H9 (cell line): Measurements from ENCODE around the gene MACROD1. TPM values are rescaled to one million over a fixed set of nuclear protein-coding genes. Genes with fewer than 3 reads are reported as not detected.

Experiments
- DNase-seq: peaks from one replicate; pipeline ENCODE4 v3.0.0-alpha.2; 2017
- H2AFZ ChIP-seq: one replicate; pipeline ENCODE4 v1.6.1; 2013; ENCODE audit warnings: mild to moderate bottlenecking, low read length, control low read depth, moderate library complexity
- H2AK5ac ChIP-seq: 2 replicates; pipeline ENCODE4 v1.6.1; 2013; ENCODE audit warnings: low read length, control low read depth, mixed read lengths; ENCODE audit not compliant: insufficient read length
- H2BK120ac ChIP-seq: one replicate; pipeline ENCODE4 v1.6.1; 2013; ENCODE audit warnings: low read depth, mild to moderate bottlenecking, low read length, control low read depth, inconsistent platforms; ENCODE audit not compliant: poor library complexity, severe bottlenecking
- H2BK12ac ChIP-seq: 2 replicates; pipeline ENCODE4 v1.6.1; 2013; ENCODE audit warnings: low read length, control low read depth, mixed read lengths, low read depth; ENCODE audit not compliant: insufficient read length
- H2BK15ac ChIP-seq: 2 replicates; pipeline ENCODE4 v1.6.1; 2013; ENCODE audit warnings: low read depth, low read length, control low read depth
- H2BK20ac ChIP-seq: one replicate; pipeline ENCODE4 v1.6.1; 2013; ENCODE audit warnings: low read depth, mild to moderate bottlenecking, low read length, control low read depth, inconsistent platforms; ENCODE audit not compliant: poor library complexity, severe bottlenecking
- H2BK5ac ChIP-seq: 2 replicates; pipeline ENCODE4 v1.6.1; 2013; ENCODE audit warnings: low read length, control low read depth, mixed read lengths; ENCODE audit not compliant: insufficient read length
- H3K14ac ChIP-seq: 2 replicates; pipeline ENCODE4 v1.6.1; 2013; ENCODE audit warnings: low read length, control low read depth; ENCODE audit not compliant: insufficient read depth
- H3K18ac ChIP-seq: 2 replicates; pipeline ENCODE4 v1.6.1; 2013; ENCODE audit warnings: low read depth, mild to moderate bottlenecking, mixed read lengths, low read length, control low read depth; ENCODE audit not compliant: insufficient read length
- H3K23ac ChIP-seq: 2 replicates; pipeline ENCODE4 v1.6.1; 2013; ENCODE audit warnings: low read length, control low read depth, mixed read lengths, low read depth; ENCODE audit not compliant: insufficient read length
- H3K23me2 ChIP-seq: 2 replicates; pipeline ENCODE4 v1.6.1; 2013; ENCODE audit warnings: low read depth, mild to moderate bottlenecking, mixed read lengths, low read length, control low read depth; ENCODE audit not compliant: insufficient read length, poor library complexity, severe bottlenecking
- H3K27ac ChIP-seq: 2 replicates; pipeline ENCODE4 v1.5.1; 2013; ENCODE audit warnings: low read length, control low read depth, mixed read lengths, low read depth; ENCODE audit not compliant: insufficient read length
- H3K27me3 ChIP-seq: 2 replicates; pipeline ENCODE4 v1.6.1; 2013; ENCODE audit warnings: low read length, control low read depth, inconsistent platforms; ENCODE audit not compliant: insufficient read depth
- H3K4ac ChIP-seq: 2 replicates; pipeline ENCODE4 v1.6.1; 2013; ENCODE audit warnings: low read depth, mild to moderate bottlenecking, control low read depth, inconsistent platforms, low read length, moderate library complexity
- H3K4me1 ChIP-seq: 2 replicates; pipeline ENCODE4 v1.6.1; 2013; ENCODE audit warnings: low read length, control low read depth, inconsistent platforms; ENCODE audit not compliant: insufficient read depth
- H3K4me2 ChIP-seq: 2 replicates; pipeline ENCODE4 v1.6.1; 2013; ENCODE audit warnings: low read length, control low read depth, mixed read lengths; ENCODE audit not compliant: insufficient read length, insufficient read depth
- H3K56ac ChIP-seq: 2 replicates; pipeline ENCODE4 v1.6.1; 2013; ENCODE audit warnings: low read depth, mild to moderate bottlenecking, mixed read lengths, low read length, control low read depth; ENCODE audit not compliant: insufficient read length
- H3K79me1 ChIP-seq: 2 replicates; pipeline ENCODE4 v1.6.1; 2013; ENCODE audit warnings: low read depth, mild to moderate bottlenecking, moderate library complexity, low read length, control low read depth, inconsistent platforms; ENCODE audit not compliant: insufficient read depth, poor library complexity, severe bottlenecking
- H3K79me2 ChIP-seq: 2 replicates; pipeline ENCODE4 v1.6.1; 2013; ENCODE audit warnings: low read length, control low read depth, inconsistent platforms; ENCODE audit not compliant: insufficient read depth
- H3K9ac ChIP-seq: 2 replicates; pipeline ENCODE4 v1.6.1; 2013; ENCODE audit warnings: low read length, control low read depth, mixed read lengths; ENCODE audit not compliant: insufficient read length; ENCODE audit errors: extremely low read depth
- H3K9me3 ChIP-seq: one replicate; pipeline ENCODE4 v1.6.1; 2013; ENCODE audit warnings: low read depth, low read length, inconsistent platforms; ENCODE audit not compliant: control insufficient read depth
- H3T11ph ChIP-seq: one replicate; pipeline ENCODE4 v1.6.1; 2013; ENCODE audit warnings: mild to moderate bottlenecking, low read length, control low read depth, inconsistent platforms
- H4K20me1 ChIP-seq: one replicate; pipeline ENCODE4 v1.6.1; 2013; ENCODE audit not compliant: control insufficient read depth, insufficient read length, insufficient read depth
- H4K5ac ChIP-seq: 2 replicates; pipeline ENCODE4 v1.6.1; 2013; ENCODE audit warnings: low read depth, mild to moderate bottlenecking, mixed read lengths, low read length, control low read depth; ENCODE audit not compliant: insufficient read length
- H4K8ac ChIP-seq: replicated peaks from 2 replicates; pipeline ENCODE4 v1.6.1; 2013; ENCODE audit warnings: low read length, control low read depth, mixed read lengths, low read depth; ENCODE audit not compliant: insufficient read length
- H4K91ac ChIP-seq: 2 replicates; pipeline ENCODE4 v1.6.1; 2013; ENCODE audit warnings: low read depth, mild to moderate bottlenecking, moderate library complexity, mixed read lengths, low read length, control low read depth; ENCODE audit not compliant: insufficient read length
- H3K27ac Mint-ChIP-seq, 3 experiments: 2 replicates in 2 of 3; 3 replicates in 1 of 3; pipeline ENCODE4 v1.8.0; 2020 to 2021; ENCODE audit warnings: mixed read lengths in 3 of 3, mild to moderate bottlenecking in 1 of 3, moderate library complexity in 1 of 3
- H3K27me3 Mint-ChIP-seq: 2 replicates; pipeline ENCODE4 v1.8.0; 2021; ENCODE audit warnings: low read depth, mild to moderate bottlenecking, moderate library complexity, mixed read lengths
- H3K36me3 Mint-ChIP-seq, 3 experiments: 2 replicates in 2 of 3; 3 replicates in 1 of 3; pipeline ENCODE4 v1.8.0; 2020 to 2021; ENCODE audit warnings: low read depth in 3 of 3, mixed read lengths in 3 of 3; ENCODE audit not compliant: insufficient read depth in 1 of 3
- H3K4me1 Mint-ChIP-seq, 2 experiments: 2 replicates each; pipeline ENCODE4 v1.8.0; 2020; ENCODE audit warnings: mixed read lengths in 2 of 2
- H3K4me3 Mint-ChIP-seq, 2 experiments: 2 replicates in 1 of 2; 3 replicates in 1 of 2; pipeline ENCODE4 v1.8.0; 2020 to 2021; ENCODE audit warnings: mild to moderate bottlenecking in 2 of 2, mixed read lengths in 2 of 2, moderate library complexity in 1 of 2
- H3K9me3 Mint-ChIP-seq, 2 experiments: 2 replicates in 1 of 2; 3 replicates in 1 of 2; pipeline ENCODE4 v1.8.0; 2020; ENCODE audit warnings: mild to moderate bottlenecking in 2 of 2, mixed read lengths in 2 of 2, moderate library complexity in 1 of 2
- WGBS: extraction: QIAGEN DNeasy Blood & Tissue Kit; methylation state at CpG from one replicate; pipeline ENCODE4 v1.1.7; 2013; ENCODE audit warnings: missing lambda C conversion rate, low lambda C conversion rate, mixed read lengths; ENCODE audit not compliant: insufficient read length; ENCODE audit errors: extremely low coverage; 5-methylcytosine and 5-hydroxymethylcytosine counted together
- total RNA-seq: library from RNA; stranded (reverse); gene quantifications from 2 replicates; pipeline ENCODE4 v1.2.1, GENCODE V29; 2021
- TF ChIP-seq, protein P1 (sequence below): fragments of 200-600 bp; sonication (generic); conservative IDR thresholded peaks from 3 replicates; pipeline ENCODE4 v1.8.0; 2021; ENCODE audit warnings: antibody characterized with exemption, mild to moderate bottlenecking

Gene MACROD1
- total RNA-seq, 1 experiment from 2014 or later = 21.2 TPM

GRCh38 chr11:64089027-64089360 lies 76.9 kb downstream of the MACROD1 start:
- DNase-seq = no peak
- Histone ChIP-seq H2BK5ac (no peak overlapping the region), H4K5ac (no peak overlapping the region), H3K79me1 (no peaks in the 10 kb centered on the region), H2AK5ac (no peak overlapping the region), H3K23ac (no peak overlapping the region), H3K18ac (no peak overlapping the region), H3K27ac (no peak overlapping the region), H3K4me1 (no peaks in the 10 kb centered on the region; the same call in 1 of the 2 replicates), H3K14ac (no peak overlapping the region), H3K27me3 (no peaks in the 10 kb centered on the region; the same call in 1 of the 2 replicates), H3K9me3 (no peaks in the 10 kb centered on the region), H3K56ac (no peak overlapping the region), H4K91ac (no peak overlapping the region), H2BK15ac (no peak overlapping the region), H3K9ac (no peak overlapping the region), H3T11ph (no peak overlapping the region), H2AFZ (no peak overlapping the region), H3K4ac (no peak overlapping the region), H2BK120ac (no peak overlapping the region), H2BK20ac (no peak overlapping the region), H3K79me2 (no peaks in the 10 kb centered on the region), H3K4me2 (no peak overlapping the region), H2BK12ac (no peak overlapping the region), H3K23me2 (no peaks in the 10 kb centered on the region), H4K8ac (no peak overlapping the region), H4K20me1 (no peaks in the 10 kb centered on the region)
- peaks cover 17 to 48% of the 10 kb centered on the region in 2 experiments for H3K4me1 Mint-ChIP-seq
- H3K4me3 Mint-ChIP-seq = no peak overlapping the region
- H3K36me3 Mint-ChIP-seq = no peaks in the 10 kb centered on the region
- H3K9me3 Mint-ChIP-seq = no peaks in the 10 kb centered on the region
- no peak overlapping the region; a peak in 1 of 7 replicates for H3K27ac Mint-ChIP-seq
- peaks cover 59% of the 10 kb centered on the region for H3K27me3 Mint-ChIP-seq
- no CpG with 5 or more reads among the region's 15 CpGs for WGBS
- TF ChIP-seq, protein P1, sequence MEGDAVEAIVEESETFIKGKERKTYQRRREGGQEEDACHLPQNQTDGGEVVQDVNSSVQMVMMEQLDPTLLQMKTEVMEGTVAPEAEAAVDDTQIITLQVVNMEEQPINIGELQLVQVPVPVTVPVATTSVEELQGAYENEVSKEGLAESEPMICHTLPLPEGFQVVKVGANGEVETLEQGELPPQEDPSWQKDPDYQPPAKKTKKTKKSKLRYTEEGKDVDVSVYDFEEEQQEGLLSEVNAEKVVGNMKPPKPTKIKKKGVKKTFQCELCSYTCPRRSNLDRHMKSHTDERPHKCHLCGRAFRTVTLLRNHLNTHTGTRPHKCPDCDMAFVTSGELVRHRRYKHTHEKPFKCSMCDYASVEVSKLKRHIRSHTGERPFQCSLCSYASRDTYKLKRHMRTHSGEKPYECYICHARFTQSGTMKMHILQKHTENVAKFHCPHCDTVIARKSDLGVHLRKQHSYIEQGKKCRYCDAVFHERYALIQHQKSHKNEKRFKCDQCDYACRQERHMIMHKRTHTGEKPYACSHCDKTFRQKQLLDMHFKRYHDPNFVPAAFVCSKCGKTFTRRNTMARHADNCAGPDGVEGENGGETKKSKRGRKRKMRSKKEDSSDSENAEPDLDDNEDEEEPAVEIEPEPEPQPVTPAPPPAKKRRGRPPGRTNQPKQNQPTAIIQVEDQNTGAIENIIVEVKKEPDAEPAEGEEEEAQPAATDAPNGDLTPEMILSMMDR = no peak
